ENCODE measurements around the gene ANO5. TPM values are rescaled to one million over a fixed set of nuclear protein-coding genes. Genes with fewer than 3 reads are reported as not detected.

The ANO5 gene
- total RNA-seq, 1 experiment from 2014 or later, result 6.3 TPM

DNA sequence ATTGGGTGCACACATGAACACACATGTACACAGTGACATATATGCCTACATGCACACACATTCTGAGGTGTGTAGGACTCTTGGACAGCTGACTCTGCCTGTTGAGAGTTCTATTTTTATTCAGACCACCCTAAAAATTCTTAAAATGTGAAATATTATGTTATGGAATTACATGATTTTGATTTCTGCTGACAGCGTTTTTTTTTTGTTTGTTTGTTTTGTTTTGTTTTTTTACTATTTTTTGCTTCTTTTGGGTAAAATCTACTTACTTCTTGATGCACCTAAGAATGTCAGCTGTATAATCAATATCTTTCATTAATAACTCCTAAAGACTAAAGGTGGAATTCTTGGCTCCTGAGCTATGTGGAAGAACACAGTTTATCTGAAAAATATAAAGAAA, 64.0 kb downstream of the ANO5 start:
- Mint-ChIP-seq H3K27ac (no peak overlapping the region), H3K9me3 (no peaks in the 10 kb centered on the region), H3K36me3 (no peaks in the 10 kb centered on the region; the same call in 1 of the 2 replicates), H3K4me3 (no peak overlapping the region), H3K27me3 (ENCODE audit: low read depth) (no peaks in the 10 kb centered on the region), H3K4me1 (no peaks in the 10 kb centered on the region)
- ChIA-PET POLR2A (no interaction called here), CTCF (interaction anchor here (2.9 kb wide), 1 partner anchor 12 kb away, joined by 8 read pairs; no protein-coding TSS in a partner anchor)
- DNase-seq (ENCODE audit: low spot score) (no peak), ATAC-seq (no peak)
- TF ChIP-seq, protein P1, sequence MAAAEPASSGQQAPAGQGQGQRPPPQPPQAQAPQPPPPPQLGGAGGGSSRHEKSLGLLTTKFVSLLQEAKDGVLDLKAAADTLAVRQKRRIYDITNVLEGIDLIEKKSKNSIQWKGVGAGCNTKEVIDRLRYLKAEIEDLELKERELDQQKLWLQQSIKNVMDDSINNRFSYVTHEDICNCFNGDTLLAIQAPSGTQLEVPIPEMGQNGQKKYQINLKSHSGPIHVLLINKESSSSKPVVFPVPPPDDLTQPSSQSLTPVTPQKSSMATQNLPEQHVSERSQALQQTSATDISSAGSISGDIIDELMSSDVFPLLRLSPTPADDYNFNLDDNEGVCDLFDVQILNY (CRISPR knock-in tag; IDR thresholded peaks at IDR 0.05), result no peak
- TF ChIP-seq TP53 (CRISPR knock-in tag; IDR thresholded peaks at IDR 0.05) (no peak), JUN (CRISPR knock-in tag; IDR thresholded peaks at IDR 0.05) (no peak), ZNF121 (CRISPR knock-in tag; IDR thresholded peaks at IDR 0.05) (no peak), EMX1 (CRISPR knock-in tag; IDR thresholded peaks at IDR 0.05) (no peak), GRHL2 (CRISPR knock-in tag; IDR thresholded peaks at IDR 0.05; ENCODE audit: insufficient replicate concordance, severe bottlenecking) (no peak), NFATC4 (CRISPR knock-in tag; IDR thresholded peaks at IDR 0.05) (no peak), ZNF423 (CRISPR knock-in tag; IDR thresholded peaks at IDR 0.05) (no peak), FOXJ3 (CRISPR knock-in tag; IDR thresholded peaks at IDR 0.05; ENCODE audit: borderline replicate concordance) (no peak), SP1 (CRISPR knock-in tag; conservative IDR thresholded peaks at IDR 0.05) (no peak), ZNF396 (CRISPR knock-in tag; IDR thresholded peaks at IDR 0.05; ENCODE audit: borderline replicate concordance) (no peak), ZBTB21 (CRISPR knock-in tag; IDR thresholded peaks at IDR 0.05; ENCODE audit: borderline replicate concordance) (no peak), ZNF263 (CRISPR knock-in tag; IDR thresholded peaks at IDR 0.05; ENCODE audit: low read depth) (no peak), ETV6 (CRISPR knock-in tag; IDR thresholded peaks at IDR 0.05) (no peak), TEAD4 (CRISPR knock-in tag; IDR thresholded peaks at IDR 0.05) (no peak)
- TF ChIP-seq, protein P2, sequence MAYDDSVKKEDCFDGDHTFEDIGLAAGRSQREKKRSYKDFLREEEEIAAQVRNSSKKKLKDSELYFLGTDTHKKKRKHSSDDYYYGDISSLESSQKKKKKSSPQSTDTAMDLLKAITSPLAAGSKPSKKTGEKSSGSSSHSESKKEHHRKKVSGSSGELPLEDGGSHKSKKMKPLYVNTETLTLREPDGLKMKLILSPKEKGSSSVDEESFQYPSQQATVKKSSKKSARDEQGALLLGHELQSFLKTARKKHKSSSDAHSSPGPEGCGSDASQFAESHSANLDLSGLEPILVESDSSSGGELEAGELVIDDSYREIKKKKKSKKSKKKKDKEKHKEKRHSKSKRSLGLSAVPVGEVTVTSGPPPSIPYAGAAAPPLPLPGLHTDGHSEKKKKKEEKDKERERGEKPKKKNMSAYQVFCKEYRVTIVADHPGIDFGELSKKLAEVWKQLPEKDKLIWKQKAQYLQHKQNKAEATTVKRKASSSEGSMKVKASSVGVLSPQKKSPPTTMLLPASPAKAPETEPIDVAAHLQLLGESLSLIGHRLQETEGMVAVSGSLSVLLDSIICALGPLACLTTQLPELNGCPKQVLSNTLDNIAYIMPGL (CRISPR knock-in tag; IDR thresholded peaks at IDR 0.05), result no peak
- TF ChIP-seq, protein P3, sequence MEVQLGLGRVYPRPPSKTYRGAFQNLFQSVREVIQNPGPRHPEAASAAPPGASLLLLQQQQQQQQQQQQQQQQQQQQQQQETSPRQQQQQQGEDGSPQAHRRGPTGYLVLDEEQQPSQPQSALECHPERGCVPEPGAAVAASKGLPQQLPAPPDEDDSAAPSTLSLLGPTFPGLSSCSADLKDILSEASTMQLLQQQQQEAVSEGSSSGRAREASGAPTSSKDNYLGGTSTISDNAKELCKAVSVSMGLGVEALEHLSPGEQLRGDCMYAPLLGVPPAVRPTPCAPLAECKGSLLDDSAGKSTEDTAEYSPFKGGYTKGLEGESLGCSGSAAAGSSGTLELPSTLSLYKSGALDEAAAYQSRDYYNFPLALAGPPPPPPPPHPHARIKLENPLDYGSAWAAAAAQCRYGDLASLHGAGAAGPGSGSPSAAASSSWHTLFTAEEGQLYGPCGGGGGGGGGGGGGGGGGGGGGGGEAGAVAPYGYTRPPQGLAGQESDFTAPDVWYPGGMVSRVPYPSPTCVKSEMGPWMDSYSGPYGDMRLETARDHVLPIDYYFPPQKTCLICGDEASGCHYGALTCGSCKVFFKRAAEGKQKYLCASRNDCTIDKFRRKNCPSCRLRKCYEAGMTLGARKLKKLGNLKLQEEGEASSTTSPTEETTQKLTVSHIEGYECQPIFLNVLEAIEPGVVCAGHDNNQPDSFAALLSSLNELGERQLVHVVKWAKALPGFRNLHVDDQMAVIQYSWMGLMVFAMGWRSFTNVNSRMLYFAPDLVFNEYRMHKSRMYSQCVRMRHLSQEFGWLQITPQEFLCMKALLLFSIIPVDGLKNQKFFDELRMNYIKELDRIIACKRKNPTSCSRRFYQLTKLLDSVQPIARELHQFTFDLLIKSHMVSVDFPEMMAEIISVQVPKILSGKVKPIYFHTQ (CRISPR knock-in tag; IDR thresholded peaks at IDR 0.05), result no peak
- TF ChIP-seq, protein P4, sequence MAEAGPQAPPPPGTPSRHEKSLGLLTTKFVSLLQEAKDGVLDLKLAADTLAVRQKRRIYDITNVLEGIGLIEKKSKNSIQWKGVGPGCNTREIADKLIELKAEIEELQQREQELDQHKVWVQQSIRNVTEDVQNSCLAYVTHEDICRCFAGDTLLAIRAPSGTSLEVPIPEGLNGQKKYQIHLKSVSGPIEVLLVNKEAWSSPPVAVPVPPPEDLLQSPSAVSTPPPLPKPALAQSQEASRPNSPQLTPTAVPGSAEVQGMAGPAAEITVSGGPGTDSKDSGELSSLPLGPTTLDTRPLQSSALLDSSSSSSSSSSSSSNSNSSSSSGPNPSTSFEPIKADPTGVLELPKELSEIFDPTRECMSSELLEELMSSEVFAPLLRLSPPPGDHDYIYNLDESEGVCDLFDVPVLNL (CRISPR knock-in tag; IDR thresholded peaks at IDR 0.05; ENCODE audit: borderline replicate concordance, low read depth), result no peak

DNA sequence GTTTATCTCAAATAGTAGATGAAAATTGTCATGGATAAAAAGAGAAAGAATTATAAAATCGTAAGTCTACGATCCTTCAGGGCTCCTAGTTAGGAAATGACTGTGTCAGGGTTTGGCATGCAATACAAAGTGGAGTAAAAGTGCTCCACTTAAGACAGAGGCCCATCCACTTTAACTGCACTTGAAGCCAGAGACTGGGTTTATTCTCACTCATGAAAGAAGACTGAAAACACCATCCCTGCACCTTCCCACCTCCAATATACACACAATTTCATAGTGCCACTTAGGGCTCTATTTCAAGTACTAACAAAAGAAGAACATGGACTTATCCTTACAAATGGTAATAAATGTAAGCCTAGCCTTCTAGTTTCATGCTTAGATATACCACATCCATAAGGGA, 70.7 kb downstream of the ANO5 start:
- H3K9me3 Mint-ChIP-seq, result no peaks in the 10 kb centered on the region
- no peak overlapping the region for H3K4me3 Mint-ChIP-seq
- H3K27ac Mint-ChIP-seq, result no peak overlapping the region
- H3K27me3 Mint-ChIP-seq (ENCODE audit: low read depth), result no peaks in the 10 kb centered on the region
- ChIA-PET POLR2A (interaction anchor here (0.7 kb wide), 1 partner anchor 881 kb away, joined by 4 read pairs; no protein-coding TSS in a partner anchor), CTCF (no interaction called here)
- no peaks in the 10 kb centered on the region; the same call in 1 of the 2 replicates for H3K36me3 Mint-ChIP-seq
- H3K4me1 Mint-ChIP-seq, result no peaks in the 10 kb centered on the region
- DNase-seq (ENCODE audit: low spot score) (no peak), ATAC-seq (no peak)
- TF ChIP-seq JAZF1 (CRISPR knock-in tag; IDR thresholded peaks at IDR 0.05) (no peak), KAT7 (CRISPR knock-in tag; IDR thresholded peaks at IDR 0.05; ENCODE audit: borderline replicate concordance) (no peak), ZBTB21 (CRISPR knock-in tag; IDR thresholded peaks at IDR 0.05; ENCODE audit: borderline replicate concordance) (no peak), FOXK1 (CRISPR knock-in tag; IDR thresholded peaks at IDR 0.05) (no peak), SMAD4 (CRISPR knock-in tag; IDR thresholded peaks at IDR 0.05) (no peak)
- TF ChIP-seq, protein P5, sequence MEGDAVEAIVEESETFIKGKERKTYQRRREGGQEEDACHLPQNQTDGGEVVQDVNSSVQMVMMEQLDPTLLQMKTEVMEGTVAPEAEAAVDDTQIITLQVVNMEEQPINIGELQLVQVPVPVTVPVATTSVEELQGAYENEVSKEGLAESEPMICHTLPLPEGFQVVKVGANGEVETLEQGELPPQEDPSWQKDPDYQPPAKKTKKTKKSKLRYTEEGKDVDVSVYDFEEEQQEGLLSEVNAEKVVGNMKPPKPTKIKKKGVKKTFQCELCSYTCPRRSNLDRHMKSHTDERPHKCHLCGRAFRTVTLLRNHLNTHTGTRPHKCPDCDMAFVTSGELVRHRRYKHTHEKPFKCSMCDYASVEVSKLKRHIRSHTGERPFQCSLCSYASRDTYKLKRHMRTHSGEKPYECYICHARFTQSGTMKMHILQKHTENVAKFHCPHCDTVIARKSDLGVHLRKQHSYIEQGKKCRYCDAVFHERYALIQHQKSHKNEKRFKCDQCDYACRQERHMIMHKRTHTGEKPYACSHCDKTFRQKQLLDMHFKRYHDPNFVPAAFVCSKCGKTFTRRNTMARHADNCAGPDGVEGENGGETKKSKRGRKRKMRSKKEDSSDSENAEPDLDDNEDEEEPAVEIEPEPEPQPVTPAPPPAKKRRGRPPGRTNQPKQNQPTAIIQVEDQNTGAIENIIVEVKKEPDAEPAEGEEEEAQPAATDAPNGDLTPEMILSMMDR (IDR thresholded peaks at IDR 0.05), result no peak
- TF ChIP-seq, protein P6, sequence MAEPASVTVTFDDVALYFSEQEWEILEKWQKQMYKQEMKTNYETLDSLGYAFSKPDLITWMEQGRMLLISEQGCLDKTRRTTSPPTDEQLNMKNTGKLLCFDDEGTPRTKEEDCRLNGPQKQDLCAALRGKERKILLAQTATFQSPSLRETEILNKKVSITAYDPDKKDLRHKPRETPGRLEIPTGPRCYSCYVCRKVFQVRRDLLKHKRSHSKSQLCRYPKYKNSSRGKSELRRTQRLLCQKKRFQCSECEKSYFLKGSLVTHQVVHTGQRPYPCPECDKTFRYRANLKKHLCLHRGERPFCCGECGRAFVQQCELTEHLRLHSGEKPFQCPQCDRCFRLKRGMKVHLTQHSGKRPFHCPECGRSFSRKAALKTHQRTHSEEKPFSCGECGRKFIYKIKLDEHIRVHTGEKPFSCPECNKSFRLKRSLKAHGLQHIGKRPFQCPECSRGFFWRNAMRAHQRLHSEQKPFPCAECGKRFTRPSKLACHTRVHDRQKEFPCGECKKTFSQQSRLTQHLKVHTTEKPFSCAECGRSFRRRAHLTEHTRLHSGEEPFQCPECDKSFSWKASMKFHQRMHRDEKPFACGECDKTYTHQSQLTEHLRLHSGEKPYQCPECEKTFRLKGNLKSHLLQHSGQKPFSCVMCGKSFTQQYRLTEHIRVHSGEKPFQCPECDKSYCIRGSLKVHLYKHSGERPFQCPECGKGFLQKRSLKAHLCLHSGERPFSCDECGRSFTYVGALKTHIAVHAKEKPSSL (CRISPR knock-in tag; conservative IDR thresholded peaks at IDR 0.05), result no peak
- TF ChIP-seq, protein P7, sequence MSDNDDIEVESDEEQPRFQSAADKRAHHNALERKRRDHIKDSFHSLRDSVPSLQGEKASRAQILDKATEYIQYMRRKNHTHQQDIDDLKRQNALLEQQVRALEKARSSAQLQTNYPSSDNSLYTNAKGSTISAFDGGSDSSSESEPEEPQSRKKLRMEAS (CRISPR knock-in tag; IDR thresholded peaks at IDR 0.05), result no peak

All from WTC11 (cell line).